GM06990 (cell line): ENCODE results near the gene ZNRF1.

Experiments
- DNase-seq: peaks from one replicate; pipeline ENCODE4 v3.0.0-alpha.2; 2011; ENCODE audit not compliant: insufficient read length; ENCODE audit errors: extremely low read depth
- H3K27me3 ChIP-seq: replicated peaks from 2 replicates; pipeline ENCODE4 v1.6.0; 2011; ENCODE audit warnings: low read length; ENCODE audit not compliant: control insufficient read depth, insufficient read depth
- H3K36me3 ChIP-seq: 2 replicates; pipeline ENCODE4 v1.5.1; 2011; ENCODE audit warnings: low read length; ENCODE audit not compliant: control insufficient read depth, insufficient read depth
- H3K4me3 ChIP-seq: replicated peaks from 2 replicates; pipeline ENCODE4 v1.5.1; 2011; ENCODE audit warnings: low read depth, mild to moderate bottlenecking, control low read depth, low read length
- CTCF ChIP-seq: IDR thresholded peaks from 2 replicates; pipeline ENCODE4 v1.5.1; 2011; ENCODE audit warnings: low read length, control low read depth, mild to moderate bottlenecking, inconsistent platforms; ENCODE audit not compliant: insufficient read depth, poor library complexity, severe bottlenecking

ZNRF1 gene

GRCh38 chr16:75116081-75116910, 117.5 kb downstream of the ZNRF1 start, which contains the start of gene LDHD:
Gene LDHD (minus strand): TSS chr16:75116780. CDS start chr16:75116720, 60 bp downstream.
- no peak for DNase-seq
- Histone ChIP-seq H3K27me3 (no peaks in the 10 kb centered on the region), H3K36me3 (no peaks in the 10 kb centered on the region), H3K4me3 (no peak within 1 kb of the TSS)
- TF ChIP-seq CTCF: no peak

- Histone ChIP-seq H3K36me3 (no peaks in the 10 kb centered on the region), H3K4me3 (no peak overlapping the region), H3K27me3 (no peaks in the 10 kb centered on the region)
- no peak for TF ChIP-seq CTCF
- no peak for DNase-seq
Measured at GRCh38 chr16:75116911-75117245, 118.1 kb downstream of the ZNRF1 start.

- Histone ChIP-seq H3K36me3 (no peaks in the 10 kb centered on the region), H3K27me3 (no peaks in the 10 kb centered on the region), H3K4me3 (no peak overlapping the region)
- no peak for TF ChIP-seq CTCF
- no peak for DNase-seq
Measured at GRCh38 chr16:75118943-75119539, 120.2 kb downstream of the ZNRF1 start.

- Histone ChIP-seq H3K4me3 (no peak overlapping the region), H3K36me3 (no peaks in the 10 kb centered on the region), H3K27me3 (no peaks in the 10 kb centered on the region)
- no peak for DNase-seq
- no peak for TF ChIP-seq CTCF
Measured at GRCh38 chr16:75120253-75120652, 121.4 kb downstream of the ZNRF1 start.

GRCh38 chr16:75121949-75122568, 123.2 kb downstream of the ZNRF1 start:
- Histone ChIP-seq H3K4me3 (no peak overlapping the region), H3K27me3 (no peaks in the 10 kb centered on the region), H3K36me3 (no peaks in the 10 kb centered on the region)
- DNase-seq: no peak
- no peak for TF ChIP-seq CTCF
